Measurements from ENCODE around the gene SIPA1.

GRCh38 chr11:65627202-65627601 is 10.7 kb upstream of the SIPA1 start:
- TF ChIP-seq CTCF (IDR thresholded peaks at IDR 0.05) (no peak), POLR2AphosphoS5 (IDR thresholded peaks at IDR 0.05) (no peak), EP300 (IDR thresholded peaks at IDR 0.05) (no peak)
